HG03439 (cell line): ENCODE results near the gene DNAH1.

Experiments used
- ATAC-seq: cut with Tn5 transposase; IDR thresholded peaks from one replicate; pipeline ENCODE4 v1.9.1; 2021; ENCODE audit warnings: mild to moderate bottlenecking, moderate library complexity; ENCODE audit not compliant: unreplicated experiment

The DNAH1 gene

GRCh38 chr3:52355526-52355925 lies 39.4 kb downstream of the DNAH1 start:
- ATAC-seq, result no peak

- ATAC-seq, result no peak
Observed at GRCh38 chr3:52356126-52356525, 40.0 kb downstream of the DNAH1 start.

GRCh38 chr3:52357151-52358080 lies 41.3 kb downstream of the DNAH1 start:
- no peak for ATAC-seq

GRCh38 chr3:52358362-52358940 lies 42.3 kb downstream of the DNAH1 start:
- ATAC-seq, result no peak

- no peak for ATAC-seq
Observed at GRCh38 chr3:52359116-52359855, 43.2 kb downstream of the DNAH1 start.

- no peak for ATAC-seq
Observed at GRCh38 chr3:52361011-52361410, 44.9 kb downstream of the DNAH1 start.

- no peak for ATAC-seq
Observed at GRCh38 chr3:52361454-52361853, 45.3 kb downstream of the DNAH1 start.

- ATAC-seq, result no peak
Observed at GRCh38 chr3:52361898-52362297, 45.8 kb downstream of the DNAH1 start.

GRCh38 chr3:52364322-52365035 lies 48.4 kb downstream of the DNAH1 start:
- ATAC-seq, result no peak

GRCh38 chr3:52366527-52366926 lies 50.4 kb downstream of the DNAH1 start:
- no peak for ATAC-seq

GRCh38 chr3:52367891-52368880 lies 52.1 kb downstream of the DNAH1 start:
- ATAC-seq, result no peak

- no peak for ATAC-seq
Observed at GRCh38 chr3:52370531-52370930, 54.4 kb downstream of the DNAH1 start.

- ATAC-seq, result no peak
Observed at GRCh38 chr3:52372822-52373504, 56.8 kb downstream of the DNAH1 start.

- no peak for ATAC-seq
Observed at GRCh38 chr3:52373676-52374075, 57.6 kb downstream of the DNAH1 start.

GRCh38 chr3:52374173-52374572 lies 58.1 kb downstream of the DNAH1 start:
- ATAC-seq, result no peak

GRCh38 chr3:52379610-52380009 lies 63.5 kb downstream of the DNAH1 start:
- no peak for ATAC-seq

GRCh38 chr3:52380023-52380422 lies 63.9 kb downstream of the DNAH1 start:
- ATAC-seq, result no peak

GRCh38 chr3:52381623-52382022 lies 65.5 kb downstream of the DNAH1 start:
- no peak for ATAC-seq

- no peak for ATAC-seq
Observed at GRCh38 chr3:52383446-52383845, 67.3 kb downstream of the DNAH1 start.
